Thoracic aorta (tissue), 2 donors: ENCODE data around the gene SURF6. TPM values are rescaled to one million over a fixed set of nuclear protein-coding genes. Genes with fewer than 3 reads are reported as not detected.
"Not testable (repeated sequence)": the region's sequence is repeated elsewhere in the genome, so short reads cannot be mapped to it uniquely, and the experiment has no call there.

Experiments used
- ATAC-seq: fragments of 150-250 bp; one replicate; pipeline ENCODE4 v1.8.0; 2017; ENCODE audit warnings: low read depth; ENCODE audit not compliant: insufficient number of reproducible peaks, low FRiP score
- DNase-seq: peaks from one replicate; pipeline ENCODE4 v3.0.0-alpha.2; 2020; ENCODE audit warnings: low spot score
- H3K27ac ChIP-seq, 2 donors: fragments of 200-600 bp; sonication (generic); 1 replicate in 1 of 2; 2 replicates in 1 of 2; pipeline ENCODE4 v1.5.1; 2016; ENCODE audit warnings: mild to moderate bottlenecking in 2 of 2, moderate library complexity in 2 of 2
- H3K27me3 ChIP-seq: fragments of 200-600 bp; sonication (generic); replicated peaks from 2 replicates; pipeline ENCODE4 v1.6.0; 2016; ENCODE audit warnings: mild to moderate bottlenecking; ENCODE audit not compliant: insufficient read depth
- H3K36me3 ChIP-seq: fragments of 200-600 bp; sonication (generic); one replicate; pipeline ENCODE4 v1.5.1; 2016
- H3K4me1 ChIP-seq, 2 donors: fragments of 200-600 bp; sonication (generic); 1 replicate in 1 of 2; 2 replicates in 1 of 2; pipeline versions ENCODE4 v1.5.1 to v1.6.0; 2016; ENCODE audit warnings: low read depth in 2 of 2, mild to moderate bottlenecking in 1 of 2; ENCODE audit not compliant: control insufficient read depth in 1 of 2
- H3K4me3 ChIP-seq: fragments of 200-600 bp; sonication (generic); 2 replicates; pipeline ENCODE4 v1.5.1; 2016; ENCODE audit warnings: mild to moderate bottlenecking
- H3K9me3 ChIP-seq: fragments of 200-600 bp; sonication (generic); 2 replicates; pipeline ENCODE4 v1.5.1; 2016
- total RNA-seq, 2 donors: library from RNA; depleted of rRNA; stranded (reverse); fragments of >200 nt; gene quantifications; one replicate each; pipeline versions ENCODE4 v1.1.0 to v1.2.3, GENCODE V29; 2016
- TF ChIP-seq, protein P1 (sequence below): fragments of 200-600 bp; sonication (generic); IDR thresholded peaks from one replicate; pipeline ENCODE4 v1.5.1; 2019; ENCODE audit warnings: antibody characterized with exemption

SURF6 gene
- total RNA-seq, 2 donors from 2014 or later: 11.6 to 46.1 TPM

DNA sequence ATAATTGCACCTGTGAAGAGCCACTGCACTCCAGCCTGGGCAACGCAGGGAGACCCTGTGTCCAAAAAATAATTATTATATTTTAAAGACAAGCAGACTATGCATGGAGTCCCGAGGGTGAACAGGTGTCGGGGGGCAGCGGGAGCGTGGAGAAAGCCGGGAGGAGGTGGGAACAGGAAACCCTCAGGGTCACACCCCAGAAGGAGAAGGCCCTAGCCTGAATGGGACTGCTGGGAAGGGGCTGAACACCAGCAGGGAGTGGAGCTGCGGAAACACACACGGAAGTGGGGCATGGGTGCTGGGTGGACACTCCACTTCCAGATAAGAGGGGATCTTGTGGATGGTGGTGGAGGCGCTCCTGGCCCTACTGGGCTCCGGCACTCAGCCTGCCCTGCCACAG lies 12.8 kb downstream of the SURF6 start:
- H3K36me3 ChIP-seq: no peaks in the 10 kb centered on the region
- no peak for ATAC-seq
- no peaks in the 10 kb centered on the region for H3K4me1 ChIP-seq
- H3K4me3 ChIP-seq: no peak overlapping the region
- TF ChIP-seq, protein P1, sequence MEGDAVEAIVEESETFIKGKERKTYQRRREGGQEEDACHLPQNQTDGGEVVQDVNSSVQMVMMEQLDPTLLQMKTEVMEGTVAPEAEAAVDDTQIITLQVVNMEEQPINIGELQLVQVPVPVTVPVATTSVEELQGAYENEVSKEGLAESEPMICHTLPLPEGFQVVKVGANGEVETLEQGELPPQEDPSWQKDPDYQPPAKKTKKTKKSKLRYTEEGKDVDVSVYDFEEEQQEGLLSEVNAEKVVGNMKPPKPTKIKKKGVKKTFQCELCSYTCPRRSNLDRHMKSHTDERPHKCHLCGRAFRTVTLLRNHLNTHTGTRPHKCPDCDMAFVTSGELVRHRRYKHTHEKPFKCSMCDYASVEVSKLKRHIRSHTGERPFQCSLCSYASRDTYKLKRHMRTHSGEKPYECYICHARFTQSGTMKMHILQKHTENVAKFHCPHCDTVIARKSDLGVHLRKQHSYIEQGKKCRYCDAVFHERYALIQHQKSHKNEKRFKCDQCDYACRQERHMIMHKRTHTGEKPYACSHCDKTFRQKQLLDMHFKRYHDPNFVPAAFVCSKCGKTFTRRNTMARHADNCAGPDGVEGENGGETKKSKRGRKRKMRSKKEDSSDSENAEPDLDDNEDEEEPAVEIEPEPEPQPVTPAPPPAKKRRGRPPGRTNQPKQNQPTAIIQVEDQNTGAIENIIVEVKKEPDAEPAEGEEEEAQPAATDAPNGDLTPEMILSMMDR: no peak
- H3K9me3 ChIP-seq: no peaks in the 10 kb centered on the region
- DNase-seq: no peak
- no peak overlapping the region for H3K27ac ChIP-seq
- no peaks in the 10 kb centered on the region for H3K27me3 ChIP-seq

DNA sequence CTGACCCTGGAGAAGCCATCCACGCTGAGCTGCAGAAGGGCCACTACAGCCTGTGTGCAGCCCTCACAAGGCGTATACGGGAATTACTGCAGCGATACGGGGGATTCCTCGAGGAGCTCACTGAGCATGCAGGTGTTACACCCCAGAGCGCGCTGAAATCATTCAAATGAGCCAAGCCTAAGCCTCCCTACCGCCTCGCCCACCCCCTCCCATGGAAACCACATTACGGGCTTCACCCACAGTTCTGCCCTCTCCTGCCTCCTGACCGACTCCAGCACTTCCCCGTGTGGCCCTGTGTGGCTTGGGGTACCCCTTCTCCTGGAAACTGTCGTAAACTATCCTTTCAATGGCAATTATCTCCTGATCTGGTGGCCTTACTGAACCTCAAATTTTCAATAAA lies 13.3 kb downstream of the SURF6 start:
- no peak overlapping the region for H3K4me3 ChIP-seq
- no peaks in the 10 kb centered on the region for H3K9me3 ChIP-seq
- no peaks in the 10 kb centered on the region for H3K27me3 ChIP-seq
- no peaks in the 10 kb centered on the region for H3K36me3 ChIP-seq
- DNase-seq (no peak), ATAC-seq (no peak)
- TF ChIP-seq, protein P1: no peak
- H3K4me1 ChIP-seq: no peaks in the 10 kb centered on the region
- no peak overlapping the region for H3K27ac ChIP-seq

DNA sequence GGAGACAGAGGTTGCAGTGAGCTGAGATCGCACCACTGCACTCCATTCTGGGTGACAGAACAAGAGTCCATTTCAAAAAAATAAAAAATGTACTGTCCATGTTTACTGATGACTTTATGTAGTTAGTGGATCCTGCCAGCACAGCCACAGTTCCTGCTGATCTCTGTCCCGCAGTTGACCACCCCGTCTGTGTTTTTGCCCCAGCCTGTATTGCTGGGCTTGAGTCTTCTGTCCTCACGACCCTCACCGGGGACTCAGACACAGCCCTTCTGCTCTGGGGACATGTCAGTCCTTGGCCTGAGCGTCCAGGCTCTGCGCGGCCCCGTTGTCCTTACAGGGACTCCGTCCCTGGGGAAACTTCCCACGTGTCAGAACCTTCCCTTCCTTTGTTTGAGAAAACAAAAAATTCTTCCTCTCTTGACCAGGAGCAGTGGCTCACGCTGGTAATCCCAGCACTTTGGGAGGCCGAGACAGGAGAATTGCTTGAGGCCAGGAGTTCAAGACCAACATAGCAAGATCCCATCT lies 14.5 kb downstream of the SURF6 start:
- no peaks in the 10 kb centered on the region for H3K9me3 ChIP-seq
- no peaks in the 10 kb centered on the region for H3K36me3 ChIP-seq
- DNase-seq (no peak), ATAC-seq (no peak)
- TF ChIP-seq, protein P1: no peak
- no peak overlapping the region for H3K4me3 ChIP-seq
- H3K27me3 ChIP-seq: no peaks in the 10 kb centered on the region
- no peaks in the 10 kb centered on the region for H3K4me1 ChIP-seq
- H3K27ac ChIP-seq: no peak overlapping the region

DNA sequence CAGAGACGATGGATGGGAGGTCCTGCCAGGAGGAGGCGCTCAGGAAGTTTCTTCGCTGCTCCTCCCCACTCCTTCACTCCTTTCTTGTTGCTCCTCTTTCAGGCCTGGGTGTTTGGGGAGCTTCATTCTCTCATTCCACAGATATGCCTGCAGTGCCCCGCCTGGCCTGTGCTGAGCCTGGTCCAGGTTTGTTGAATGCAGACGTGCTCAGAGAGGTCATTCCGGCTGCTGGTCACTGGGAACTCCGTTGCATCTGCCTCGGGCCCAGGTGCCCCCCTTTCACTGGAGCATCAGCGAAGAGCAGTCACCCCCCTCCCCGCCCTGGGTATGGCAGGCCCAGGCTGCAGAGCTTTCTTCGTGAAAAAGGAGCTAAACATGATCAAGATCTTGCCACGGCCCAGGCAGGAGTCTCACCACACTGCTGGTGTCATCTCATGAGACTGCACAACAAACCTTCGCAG lies 15.5 kb downstream of the SURF6 start:
- Histone ChIP-seq H3K9me3 (no peaks in the 10 kb centered on the region), H3K27ac (no peak overlapping the region), H3K27me3 (no peaks in the 10 kb centered on the region), H3K4me3 (no peak overlapping the region), H3K4me1 (no peaks in the 10 kb centered on the region), H3K36me3 (no peaks in the 10 kb centered on the region)
- ATAC-seq (no peak), DNase-seq (no peak)
- TF ChIP-seq, protein P1: no peak

DNA sequence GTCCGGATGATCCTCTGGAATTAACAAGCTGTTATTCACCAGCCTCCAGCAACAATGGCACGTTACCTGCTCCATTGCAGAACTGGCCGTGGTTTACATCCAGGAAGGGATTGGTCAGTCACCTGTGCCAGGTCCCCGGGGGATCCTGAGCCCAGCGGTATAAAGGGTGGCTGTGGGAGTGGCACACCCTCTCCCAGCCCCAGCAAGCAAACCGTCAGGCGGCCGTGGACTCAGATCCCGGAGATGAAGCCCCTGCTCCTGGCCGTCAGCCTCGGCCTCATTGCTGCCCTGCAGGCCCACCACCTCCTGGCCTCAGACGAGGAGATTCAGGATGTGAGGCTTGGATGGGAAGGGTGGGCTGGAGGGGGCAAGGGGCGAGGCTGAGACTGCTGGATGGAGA lies 18.4 kb downstream of the SURF6 start:
- not testable (repeated sequence) for H3K36me3 ChIP-seq, H3K27me3 ChIP-seq, ATAC-seq, H3K27ac ChIP-seq, H3K4me3 ChIP-seq, DNase-seq, H3K9me3 ChIP-seq, H3K4me1 ChIP-seq

DNA sequence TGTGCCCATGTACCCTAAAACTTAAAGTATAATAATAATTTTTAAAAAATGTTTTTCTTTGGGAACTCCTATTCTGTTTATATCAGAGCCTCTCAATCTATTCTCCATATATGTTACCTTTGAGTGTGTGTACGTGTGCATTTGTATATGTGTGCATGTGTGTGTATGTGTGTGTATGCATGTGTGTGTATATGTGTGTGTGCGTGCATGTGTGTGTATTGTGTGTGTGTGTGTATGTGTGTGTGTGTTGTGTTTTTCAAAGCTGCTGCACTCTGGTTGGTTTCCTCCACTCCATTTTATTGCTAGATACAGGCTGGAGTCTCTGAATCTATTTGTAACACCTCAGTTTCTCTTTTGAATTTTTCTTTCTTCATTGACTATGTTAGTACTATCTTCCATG lies 20.0 kb downstream of the SURF6 start:
- no peaks in the 10 kb centered on the region for H3K27me3 ChIP-seq
- no peak overlapping the region for H3K4me3 ChIP-seq
- TF ChIP-seq, protein P1: no peak
- no peaks in the 10 kb centered on the region for H3K36me3 ChIP-seq
- DNase-seq (no peak), ATAC-seq (no peak)
- H3K4me1 ChIP-seq: no peaks in the 10 kb centered on the region
- H3K9me3 ChIP-seq: no peaks in the 10 kb centered on the region
- H3K27ac ChIP-seq: no peak overlapping the region
